ENCODE measurements around the gene SLC22A14. TPM values are rescaled to one million over a fixed set of nuclear protein-coding genes. Genes with fewer than 3 reads are reported as not detected.

SLC22A14 gene
- total and polyA plus RNA-seq, 2 donors (not counting 3 experiments of a cell fraction or from before 2014, with no cell fraction given), result not detected

GRCh38 chr3:38250198-38250597 lies 31.9 kb upstream of the SLC22A14 start:
- no peak for FAIRE-seq
- Histone ChIP-seq H3K27ac (ENCODE audit: insufficient read depth, low read depth, low read length) (no peak overlapping the region), H2AFZ (ENCODE audit: low read depth, low read length) (no peak overlapping the region), H3K9me3 (replicated peaks; ENCODE audit: control insufficient read depth, insufficient read depth, low read length) (no peaks in the 10 kb centered on the region), H3K9me1 (replicated peaks; ENCODE audit: control insufficient read depth, extremely low read depth, insufficient read depth, low read length) (no peaks in the 10 kb centered on the region), H3K9ac (replicated peaks; ENCODE audit: extremely low read depth, insufficient read depth, low read length) (no peak overlapping the region), H3K36me3 (ENCODE audit: control insufficient read depth in 2 of 2, extremely low read depth in 1 of 2, insufficient read depth in 2 of 2, low read length in 2 of 2) (peaks cover 14 to 25% of the 10 kb centered on the region in 2 experiments), H3K79me2 (ENCODE audit: control insufficient read depth, insufficient read depth, low read length) (no peaks in the 10 kb centered on the region), H3K4me3 (replicated peaks in 1 of 3; ENCODE audit: insufficient read depth in 1 of 3, low read depth in 1 of 3, low read length in 3 of 3) (no peak overlapping the region), H4K20me1 (replicated peaks; ENCODE audit: control insufficient read depth, extremely low read depth, insufficient read depth, low read length) (no peaks in the 10 kb centered on the region), H3K4me1 (ENCODE audit: control insufficient read depth, extremely low read depth, insufficient read depth, low read length) (no peaks in the 10 kb centered on the region), H3K4me2 (ENCODE audit: insufficient read depth, low read length) (no peak overlapping the region), H3K27me3 (ENCODE audit: control insufficient read depth in 2 of 2, insufficient read depth in 2 of 2, low read length in 2 of 2) (no peaks in the 10 kb centered on the region)
- intact Hi-C loops (cut with micrococcal nuclease) (no loop called here), dilution Hi-C loops (cut with MboI; ENCODE audit: extremely low pct_ligation_motif_present, low sequenced_read_pairs) (no loop called here)
- POLR2A ChIA-PET, result no interaction called here
- no TSS peak for BruUV-seq (replicated peaks)
- CTCF ChIA-PET, result no interaction called here
- DNase-seq (ENCODE audit: low read depth, low spot score), result no peak
- TF ChIP-seq JUN (IDR thresholded peaks at IDR 0.05; ENCODE audit: borderline replicate concordance, insufficient read depth, insufficient read length, low read depth), result no peak
- TF ChIP-seq EZH2 (IDR thresholded peaks at IDR 0.05; ENCODE audit: borderline replicate concordance, low read depth, low read length, severe bottlenecking), result no peak
- TF ChIP-seq GATA2 (IDR thresholded peaks at IDR 0.05; ENCODE audit: insufficient read depth, insufficient read length, low read depth, low read length), result no peak
- TF ChIP-seq, protein P1, sequence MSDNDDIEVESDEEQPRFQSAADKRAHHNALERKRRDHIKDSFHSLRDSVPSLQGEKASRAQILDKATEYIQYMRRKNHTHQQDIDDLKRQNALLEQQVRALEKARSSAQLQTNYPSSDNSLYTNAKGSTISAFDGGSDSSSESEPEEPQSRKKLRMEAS (IDR thresholded peaks at IDR 0.05; ENCODE audit: insufficient read depth, insufficient read length), result no peak
- no peak for TF ChIP-seq POLR2A (IDR thresholded peaks at IDR 0.05; ENCODE audit: low read depth, low read length)

DNA sequence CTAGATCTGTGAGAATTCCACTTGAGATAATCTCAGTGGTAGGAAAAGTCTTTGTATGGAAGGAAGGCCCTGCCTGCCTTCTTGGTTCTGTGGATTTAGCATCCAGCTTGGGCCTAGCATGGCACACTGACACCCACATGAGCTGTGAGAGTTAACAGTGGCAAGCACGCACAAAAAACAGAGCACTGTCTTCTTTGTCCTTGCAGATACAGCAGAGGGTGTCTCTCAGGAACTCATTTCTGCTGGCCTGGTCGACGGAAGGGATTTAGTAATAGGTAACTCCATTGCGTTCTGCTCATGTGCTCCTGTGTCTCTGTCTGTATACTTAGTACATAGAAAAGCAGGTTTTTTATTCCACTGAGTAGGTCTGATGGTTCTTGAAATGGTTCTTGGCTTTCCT lies 30.9 kb upstream of the SLC22A14 start:
- no peak overlapping the region for H3K27ac ChIP-seq (ENCODE audit: insufficient read depth, low read depth, low read length)
- DNase-seq (ENCODE audit: low read depth, low spot score), result no peak
- H3K4me3 ChIP-seq (replicated peaks in 1 of 3; ENCODE audit: insufficient read depth in 1 of 3, low read depth in 1 of 3, low read length in 3 of 3), result no peak overlapping the region
- dilution Hi-C loops (cut with MboI; ENCODE audit: extremely low pct_ligation_motif_present, low sequenced_read_pairs) (no loop called here), intact Hi-C loops (cut with micrococcal nuclease) (no loop called here)
- no peaks in the 10 kb centered on the region for H3K27me3 ChIP-seq (ENCODE audit: control insufficient read depth in 2 of 2, insufficient read depth in 2 of 2, low read length in 2 of 2)
- no peaks in the 10 kb centered on the region for H3K79me2 ChIP-seq (ENCODE audit: control insufficient read depth, insufficient read depth, low read length)
- no peaks in the 10 kb centered on the region for H3K9me3 ChIP-seq (replicated peaks; ENCODE audit: control insufficient read depth, insufficient read depth, low read length)
- no peak overlapping the region for H2AFZ ChIP-seq (ENCODE audit: low read depth, low read length)
- no peaks in the 10 kb centered on the region for H3K9me1 ChIP-seq (replicated peaks; ENCODE audit: control insufficient read depth, extremely low read depth, insufficient read depth, low read length)
- no peak for TF ChIP-seq FOS (IDR thresholded peaks at IDR 0.05; ENCODE audit: borderline replicate concordance, insufficient read depth, low read length)
- no peak for TF ChIP-seq JUN (IDR thresholded peaks at IDR 0.05; ENCODE audit: borderline replicate concordance, insufficient read depth, insufficient read length, low read depth)
- no peak for TF ChIP-seq POLR2AphosphoS5 (IDR thresholded peaks at IDR 0.05; ENCODE audit: insufficient read depth, low read depth, low read length)
- no peaks in the 10 kb centered on the region for H4K20me1 ChIP-seq (replicated peaks; ENCODE audit: control insufficient read depth, extremely low read depth, insufficient read depth, low read length)
- FAIRE-seq, result no peak
- BruUV-seq (replicated peaks), result no TSS peak
- no peaks in the 10 kb centered on the region for H3K4me1 ChIP-seq (ENCODE audit: control insufficient read depth, extremely low read depth, insufficient read depth, low read length)
- no peak overlapping the region for H3K9ac ChIP-seq (replicated peaks; ENCODE audit: extremely low read depth, insufficient read depth, low read length)
- ChIA-PET POLR2A (no interaction called here), CTCF (no interaction called here)
- peaks cover 14 to 22% of the 10 kb centered on the region in 2 experiments for H3K36me3 ChIP-seq (ENCODE audit: control insufficient read depth in 2 of 2, extremely low read depth in 1 of 2, insufficient read depth in 2 of 2, low read length in 2 of 2)
- no peak overlapping the region for H3K4me2 ChIP-seq (ENCODE audit: insufficient read depth, low read length)

All from endothelial cell of umbilical vein (primary cell).